Smooth muscle cell (in vitro differentiated cells): ENCODE measurements around the gene CSF3R. TPM values are rescaled to one million over a fixed set of nuclear protein-coding genes. Genes with fewer than 3 reads are reported as not detected.

Experiments
- DNase-seq: peaks from one replicate; lab custom pipeline; 2025; ENCODE audit not compliant: unreplicated experiment; lab: John Stamatoyannopoulos, UW
- H2AFZ ChIP-seq: fragments of 200-600 bp; sonication (generic); 2 replicates; pipeline ENCODE4 v1.6.0; 2016; ENCODE audit warnings: antibody characterized with exemption, low read depth, mild to moderate bottlenecking
- H3F3A ChIP-seq: fragments of 200-600 bp; sonication (generic); 2 replicates; pipeline ENCODE4 v1.6.0; 2017; ENCODE audit warnings: antibody characterized with exemption, low read depth
- H3K27ac ChIP-seq: fragments of 200-600 bp; sonication (generic); 2 replicates; pipeline ENCODE4 v1.5.1; 2016; ENCODE audit warnings: low read depth, mild to moderate bottlenecking
- H3K27me3 ChIP-seq: fragments of 200-600 bp; sonication (generic); 2 replicates; pipeline ENCODE4 v1.6.1; 2016; ENCODE audit warnings: low read depth, mild to moderate bottlenecking
- H3K36me3 ChIP-seq: fragments of 200-600 bp; sonication (generic); 2 replicates; pipeline ENCODE4 v1.5.1; 2016; ENCODE audit warnings: low read depth
- H3K4me1 ChIP-seq: fragments of 200-600 bp; sonication (generic); 2 replicates; pipeline ENCODE4 v1.5.1; 2016; ENCODE audit warnings: low read depth
- H3K4me2 ChIP-seq: fragments of 200-600 bp; sonication (generic); 2 replicates; pipeline ENCODE4 v1.6.0; 2016; ENCODE audit warnings: mild to moderate bottlenecking
- H3K4me3 ChIP-seq: fragments of 200-600 bp; sonication (generic); 2 replicates; pipeline ENCODE4 v1.5.1; 2016; ENCODE audit warnings: mild to moderate bottlenecking
- H3K79me2 ChIP-seq: fragments of 200-600 bp; sonication (generic); 2 replicates; pipeline ENCODE4 v1.6.0; 2016; ENCODE audit warnings: low read depth, mild to moderate bottlenecking
- H3K9ac ChIP-seq: fragments of 200-600 bp; sonication (generic); 2 replicates; pipeline ENCODE4 v1.6.0; 2016; ENCODE audit warnings: low read depth
- H3K9me3 ChIP-seq: fragments of 200-600 bp; sonication (generic); replicated peaks from 2 replicates; pipeline ENCODE4 v1.5.1; 2016; ENCODE audit warnings: low read depth
- H4K20me1 ChIP-seq: fragments of 200-600 bp; sonication (generic); 2 replicates; pipeline ENCODE4 v1.6.0; 2016; ENCODE audit warnings: low read depth
- WGBS: methylation state at CpG from one replicate; pipeline ENCODE4 v1.1.7; 2016; ENCODE audit warnings: low lambda C conversion rate; 5-methylcytosine and 5-hydroxymethylcytosine counted together
- polyA plus RNA-seq: library from polyadenylated mRNA; unstranded; fragments of >200 nt; fragmentation: Nextera tagmentation; extraction: Ambion mirVana; gene quantifications from 2 replicates; pipeline ENCODE4 v1.2.1, GENCODE V29; 2016
- total RNA-seq: library from RNA; depleted of rRNA; stranded (reverse); fragments of >200 nt; gene quantifications from 2 replicates; pipeline ENCODE4 v1.2.3, GENCODE V29; 2014
- TF ChIP-seq, protein P1 (sequence below): fragments of 200-600 bp; sonication (generic); IDR thresholded peaks from 2 replicates; pipeline ENCODE4 v1.5.1; 2017; ENCODE audit warnings: borderline replicate concordance, mild to moderate bottlenecking, antibody characterized with exemption; ENCODE audit not compliant: insufficient read depth, poor library complexity, severe bottlenecking

The CSF3R gene
- total and polyA plus RNA-seq, 2 experiments from 2014 or later, result 0.46 to 6.7 TPM

- H3K79me2 ChIP-seq, result no peaks in the 10 kb centered on the region
- no peak overlapping the region for H3K9ac ChIP-seq
- peak overlapping the region; percentile 38 for H3K27ac ChIP-seq
- no peak overlapping the region for H3K4me3 ChIP-seq
- H3K36me3 ChIP-seq, result no peaks in the 10 kb centered on the region
- no peaks in the 10 kb centered on the region for H3K27me3 ChIP-seq
- H3F3A ChIP-seq, result no peaks in the 10 kb centered on the region
- H2AFZ ChIP-seq, result no peak overlapping the region
- DNase-seq, result no peak
- 73% methylated on average over 4 of the region's 4 CpGs for WGBS
- no peaks in the 10 kb centered on the region for H3K4me1 ChIP-seq
- no peaks in the 10 kb centered on the region for H4K20me1 ChIP-seq
- TF ChIP-seq, protein P1, sequence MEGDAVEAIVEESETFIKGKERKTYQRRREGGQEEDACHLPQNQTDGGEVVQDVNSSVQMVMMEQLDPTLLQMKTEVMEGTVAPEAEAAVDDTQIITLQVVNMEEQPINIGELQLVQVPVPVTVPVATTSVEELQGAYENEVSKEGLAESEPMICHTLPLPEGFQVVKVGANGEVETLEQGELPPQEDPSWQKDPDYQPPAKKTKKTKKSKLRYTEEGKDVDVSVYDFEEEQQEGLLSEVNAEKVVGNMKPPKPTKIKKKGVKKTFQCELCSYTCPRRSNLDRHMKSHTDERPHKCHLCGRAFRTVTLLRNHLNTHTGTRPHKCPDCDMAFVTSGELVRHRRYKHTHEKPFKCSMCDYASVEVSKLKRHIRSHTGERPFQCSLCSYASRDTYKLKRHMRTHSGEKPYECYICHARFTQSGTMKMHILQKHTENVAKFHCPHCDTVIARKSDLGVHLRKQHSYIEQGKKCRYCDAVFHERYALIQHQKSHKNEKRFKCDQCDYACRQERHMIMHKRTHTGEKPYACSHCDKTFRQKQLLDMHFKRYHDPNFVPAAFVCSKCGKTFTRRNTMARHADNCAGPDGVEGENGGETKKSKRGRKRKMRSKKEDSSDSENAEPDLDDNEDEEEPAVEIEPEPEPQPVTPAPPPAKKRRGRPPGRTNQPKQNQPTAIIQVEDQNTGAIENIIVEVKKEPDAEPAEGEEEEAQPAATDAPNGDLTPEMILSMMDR, result no peak
- H3K4me2 ChIP-seq, result no peak overlapping the region
- no peaks in the 10 kb centered on the region for H3K9me3 ChIP-seq
Measured at GRCh38 chr1:36438715-36439114, 44.0 kb downstream of the CSF3R start.

DNA sequence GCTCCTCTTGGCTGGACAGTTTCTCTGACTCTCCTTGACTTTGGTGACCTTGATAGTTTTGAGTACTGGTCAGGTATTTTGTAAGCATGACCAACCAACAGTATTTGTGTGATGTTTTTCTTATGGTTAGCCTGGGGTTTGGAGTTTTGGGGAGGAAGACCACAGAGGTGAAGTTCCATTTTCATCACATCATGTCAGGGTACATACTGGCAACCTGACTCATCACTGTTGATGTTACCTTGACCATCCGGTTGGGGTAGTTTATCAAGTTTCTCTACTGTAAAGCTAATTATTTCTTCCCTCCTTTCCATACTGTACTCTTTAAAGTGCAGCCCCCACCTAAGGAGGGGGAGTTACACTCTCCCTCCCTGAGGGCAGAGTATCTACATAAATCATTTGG is 45.9 kb downstream of the CSF3R start:
- DNase-seq, result no peak
- WGBS, result 40% methylated on average over 1 of the region's 1 CpG

GRCh38 chr1:36433102-36433501 is 49.6 kb downstream of the CSF3R start:
- H3K36me3 ChIP-seq, result no peaks in the 10 kb centered on the region
- H3K4me3 ChIP-seq, result no peak overlapping the region
- no peaks in the 10 kb centered on the region for H3K9me3 ChIP-seq
- H3K27me3 ChIP-seq, result no peaks in the 10 kb centered on the region
- 50% methylated on average over 1 of the region's 1 CpG for WGBS
- H3K79me2 ChIP-seq, result no peaks in the 10 kb centered on the region
- TF ChIP-seq, protein P1, result no peak
- no peak overlapping the region for H3K27ac ChIP-seq
- H4K20me1 ChIP-seq, result no peaks in the 10 kb centered on the region
- no peak overlapping the region for H3K9ac ChIP-seq
- DNase-seq, result no peak
- no peaks in the 10 kb centered on the region for H3F3A ChIP-seq
- no peak overlapping the region for H3K4me2 ChIP-seq
- no peaks in the 10 kb centered on the region for H3K4me1 ChIP-seq
- no peak overlapping the region for H2AFZ ChIP-seq

More for the DNA sequence above, 45.9 kb downstream of the CSF3R start:
- Histone ChIP-seq H3K4me3 (no peak overlapping the region), H3K4me2 (no peak overlapping the region), H3K9ac (no peak overlapping the region), H3K79me2 (no peaks in the 10 kb centered on the region), H4K20me1 (no peaks in the 10 kb centered on the region), H3K27ac (peak overlapping the region; percentile 94), H3K4me1 (no peaks in the 10 kb centered on the region), H2AFZ (no peak overlapping the region), H3K36me3 (no peaks in the 10 kb centered on the region), H3F3A (no peaks in the 10 kb centered on the region), H3K9me3 (no peaks in the 10 kb centered on the region), H3K27me3 (no peaks in the 10 kb centered on the region)
- TF ChIP-seq, protein P1, result no peak

DNA sequence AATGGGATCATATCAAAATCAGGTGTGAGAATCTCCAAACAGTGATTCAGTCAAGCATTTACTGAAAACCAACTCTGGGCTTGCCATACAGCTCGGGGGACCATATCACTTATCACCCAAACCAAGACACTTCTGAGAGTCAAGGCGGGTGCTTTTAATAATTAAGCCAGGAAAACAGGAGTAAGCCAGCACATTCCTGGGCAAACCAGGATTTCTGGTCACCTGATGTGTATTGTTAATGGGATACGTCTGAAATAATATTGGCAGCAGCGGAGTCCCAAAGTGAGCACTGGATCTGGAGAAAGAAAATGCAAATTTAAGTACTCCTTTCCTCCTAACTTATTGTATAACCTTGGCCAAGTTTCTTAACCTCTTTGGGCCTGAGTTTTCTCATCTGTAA is 50.1 kb downstream of the CSF3R start:
- Histone ChIP-seq H3K9ac (no peak overlapping the region), H3K9me3 (no peaks in the 10 kb centered on the region), H3K36me3 (no peaks in the 10 kb centered on the region), H3F3A (no peaks in the 10 kb centered on the region), H3K79me2 (no peaks in the 10 kb centered on the region), H3K4me3 (no peak overlapping the region), H3K27ac (no peak overlapping the region), H3K4me2 (no peak overlapping the region), H3K27me3 (no peaks in the 10 kb centered on the region), H2AFZ (no peak overlapping the region), H4K20me1 (no peaks in the 10 kb centered on the region), H3K4me1 (no peaks in the 10 kb centered on the region)
- WGBS, result 89% methylated on average over 4 of the region's 4 CpGs
- no peak for DNase-seq
- TF ChIP-seq, protein P1, result no peak
